Endodermal cell (in vitro differentiated cells): ENCODE data around the gene NGEF. TPM values are rescaled to one million over a fixed set of nuclear protein-coding genes. Genes with fewer than 3 reads are reported as not detected.

Experiments used
- DNase-seq: peaks from one replicate; pipeline ENCODE4 v3.0.0-alpha.2; 2017
- H3K27ac ChIP-seq: 2 replicates; pipeline ENCODE4 v1.5.1; 2013; ENCODE audit warnings: mild to moderate bottlenecking, low read depth, low read length, moderate library complexity
- H3K27me3 ChIP-seq: 2 replicates; pipeline ENCODE4 v1.6.1; 2013; ENCODE audit warnings: mild to moderate bottlenecking, low read length, moderate library complexity; ENCODE audit not compliant: insufficient read depth, control insufficient read depth, poor library complexity, severe bottlenecking
- H3K36me3 ChIP-seq: 2 replicates; pipeline ENCODE4 v1.7.0; 2013; ENCODE audit warnings: mild to moderate bottlenecking, low read length, moderate library complexity; ENCODE audit not compliant: control insufficient read depth, insufficient read depth
- H3K4me1 ChIP-seq: one replicate; pipeline ENCODE4 v1.7.0; 2013; ENCODE audit warnings: low read length; ENCODE audit not compliant: control insufficient read depth, insufficient read depth
- H3K4me3 ChIP-seq: 2 replicates; pipeline ENCODE4 v1.5.1; 2013; ENCODE audit warnings: mild to moderate bottlenecking, low read length, moderate library complexity
- H3K9ac ChIP-seq: 2 replicates; pipeline ENCODE4 v1.6.1; 2013; ENCODE audit warnings: mild to moderate bottlenecking, low read length, moderate library complexity; ENCODE audit not compliant: poor library complexity, severe bottlenecking; ENCODE audit errors: extremely low read depth
- H3K9me3 ChIP-seq: 2 replicates; pipeline ENCODE4 v1.6.1; 2013; ENCODE audit warnings: mild to moderate bottlenecking, low read length, moderate library complexity; ENCODE audit not compliant: control insufficient read depth
- H3K27ac Mint-ChIP-seq: 2 replicates; pipeline ENCODE4 v1.8.0; 2020; ENCODE audit warnings: mixed read lengths
- H3K27me3 Mint-ChIP-seq: 2 replicates; pipeline ENCODE4 v1.8.0; 2021; ENCODE audit warnings: mild to moderate bottlenecking, mixed read lengths; ENCODE audit not compliant: insufficient read depth
- H3K36me3 Mint-ChIP-seq: 2 replicates; pipeline ENCODE4 v1.8.0; 2020; ENCODE audit warnings: low read depth, mixed read lengths
- H3K4me1 Mint-ChIP-seq: 2 replicates; pipeline ENCODE4 v1.8.0; 2020; ENCODE audit warnings: mixed read lengths
- H3K4me3 Mint-ChIP-seq: 2 replicates; pipeline ENCODE4 v1.8.0; 2020; ENCODE audit warnings: mild to moderate bottlenecking, moderate library complexity, mixed read lengths
- H3K9me3 Mint-ChIP-seq: 2 replicates; pipeline ENCODE4 v1.8.0; 2020; ENCODE audit warnings: mild to moderate bottlenecking, mixed read lengths
- CTCF ChIP-seq: fragments of 200-600 bp; sonication (generic); conservative IDR thresholded peaks from 2 replicates; pipeline ENCODE4 v1.5.0; 2021; ENCODE audit warnings: antibody characterized with exemption, mild to moderate bottlenecking
- WGBS, 2 experiments: methylation state at CpG; one replicate each; pipeline versions ENCODE4 v1.1.5 to v1.1.7; 2013; ENCODE audit warnings: missing lambda C conversion rate in 2 of 2, mixed read lengths in 1 of 2; ENCODE audit not compliant: insufficient coverage in 1 of 2, insufficient read length in 1 of 2; 5-methylcytosine and 5-hydroxymethylcytosine counted together
- total RNA-seq, 2 donors: library from RNA; stranded (reverse); fragmentation: NEBNext Ultra II Directional in 1 of 2; extraction: Animal tissue kit (Norgen Biotek cat#: 25700) in 1 of 2; gene quantifications; 2 replicates in 1 of 2; 3 replicates in 1 of 2; pipeline ENCODE4 v1.2.1, GENCODE V29; 2021

NGEF gene
- total RNA-seq, 2 donors from 2014 or later, result 1.8 to 2.9 TPM

GRCh38 chr2:233039846-233040530, 26.9 kb upstream of the NGEF start:
- TF ChIP-seq CTCF, result no peak
- Histone ChIP-seq H3K36me3 (no peaks in the 10 kb centered on the region), H3K4me1 (no peaks in the 10 kb centered on the region), H3K27me3 (no peaks in the 10 kb centered on the region), H3K9ac (no peak overlapping the region), H3K4me3 (no peak overlapping the region), H3K9me3 (no peaks in the 10 kb centered on the region), H3K27ac (no peak overlapping the region)
- Mint-ChIP-seq H3K4me3 (no peak overlapping the region), H3K36me3 (no peaks in the 10 kb centered on the region), H3K4me1 (no peaks in the 10 kb centered on the region), H3K9me3 (no peaks in the 10 kb centered on the region), H3K27ac (no peak overlapping the region), H3K27me3 (peaks cover 2% of the 10 kb centered on the region)
- peak; percentile 30 for DNase-seq
- WGBS, 2 experiments, result 90 to 100% methylated on average over 2 to 10 of the region's 10 CpGs

- WGBS, 2 experiments, result 93% methylated on average over 4 to 8 of the region's 8 CpGs
- Histone ChIP-seq H3K9ac (no peak overlapping the region), H3K4me3 (no peak overlapping the region), H3K4me1 (no peaks in the 10 kb centered on the region), H3K27me3 (no peaks in the 10 kb centered on the region), H3K27ac (no peak overlapping the region), H3K9me3 (no peaks in the 10 kb centered on the region), H3K36me3 (no peaks in the 10 kb centered on the region)
- no peak overlapping the region for H3K4me3 Mint-ChIP-seq
- no peak for TF ChIP-seq CTCF
- no peak for DNase-seq
- no peak overlapping the region for H3K27ac Mint-ChIP-seq
- H3K27me3 Mint-ChIP-seq, result peaks cover 2% of the 10 kb centered on the region
- H3K36me3 Mint-ChIP-seq, result no peaks in the 10 kb centered on the region
- H3K4me1 Mint-ChIP-seq, result no peaks in the 10 kb centered on the region
- no peaks in the 10 kb centered on the region for H3K9me3 Mint-ChIP-seq
These were observed 26.3 kb upstream of the NGEF start for GRCh38 chr2:233039212-233039845.

GRCh38 chr2:233037078-233037477, 24.0 kb upstream of the NGEF start:
- H3K4me1 ChIP-seq, result no peaks in the 10 kb centered on the region
- no peaks in the 10 kb centered on the region for H3K36me3 ChIP-seq
- WGBS, 2 experiments, result 86 to 94% methylated on average over 2 of the region's 2 CpGs
- Mint-ChIP-seq H3K9me3 (no peaks in the 10 kb centered on the region), H3K27me3 (peaks cover 2% of the 10 kb centered on the region), H3K36me3 (no peaks in the 10 kb centered on the region), H3K27ac (no peak overlapping the region), H3K4me3 (no peak overlapping the region), H3K4me1 (no peaks in the 10 kb centered on the region)
- H3K4me3 ChIP-seq, result no peak overlapping the region
- H3K27me3 ChIP-seq, result no peaks in the 10 kb centered on the region
- no peaks in the 10 kb centered on the region for H3K9me3 ChIP-seq
- H3K9ac ChIP-seq, result no peak overlapping the region
- DNase-seq, result no peak
- no peak overlapping the region for H3K27ac ChIP-seq
- no peak for TF ChIP-seq CTCF
